ENCODE measurements around the gene ELF3.
"Not testable (repeated sequence)": the region's sequence is repeated elsewhere in the genome, so short reads cannot be mapped to it uniquely, and the experiment has no call there.

ELF3 gene

GRCh38 chr1:202010180-202011015 is at the start of gene ELF3:
TSS of gene ELF3 (plus strand) at chr1:202010587. CDS start at chr1:202011137, 550 bp downstream.
- no peak for DNase-seq (ENCODE audit: low read depth)

GRCh38 chr1:201962382-201962781 is 48.0 kb upstream of the ELF3 start:
- DNase-seq (ENCODE audit: low read depth): not testable (repeated sequence)

- no peak for DNase-seq (ENCODE audit: low read depth)
Measured at GRCh38 chr1:201964261-201964660, 46.1 kb upstream of the ELF3 start.

- no peak for DNase-seq (ENCODE audit: low read depth)
Measured at GRCh38 chr1:201966171-201966570, 44.2 kb upstream of the ELF3 start.

GRCh38 chr1:201968202-201968925 is 42.0 kb upstream of the ELF3 start:
- DNase-seq (ENCODE audit: low read depth): no peak

GRCh38 chr1:201970334-201971159 is 39.8 kb upstream of the ELF3 start:
- DNase-seq (ENCODE audit: low read depth): no peak

GRCh38 chr1:201982082-201982622 is 28.2 kb upstream of the ELF3 start:
- peak; percentile 49 for DNase-seq (ENCODE audit: low read depth)

GRCh38 chr1:201982623-201983379 is 27.6 kb upstream of the ELF3 start, which contains the start of gene RNPEP:
TSS of gene RNPEP (plus strand) at chr1:201982648. CDS start at chr1:201982667, 19 bp downstream.
- DNase-seq (ENCODE audit: low read depth): peak; percentile 13

GRCh38 chr1:201983380-201983805 is 27.0 kb upstream of the ELF3 start:
- DNase-seq (ENCODE audit: low read depth): no peak

- no peak for DNase-seq (ENCODE audit: low read depth)
Measured at GRCh38 chr1:201984446-201984845, 25.9 kb upstream of the ELF3 start.

- no peak for DNase-seq (ENCODE audit: low read depth)
Measured at GRCh38 chr1:201985355-201985754, 25.0 kb upstream of the ELF3 start.

GRCh38 chr1:201988601-201989000 is 21.8 kb upstream of the ELF3 start:
- no peak for DNase-seq (ENCODE audit: low read depth)

- no peak for DNase-seq (ENCODE audit: low read depth)
Measured at GRCh38 chr1:201989354-201990128, 20.8 kb upstream of the ELF3 start.

GRCh38 chr1:201990427-201990826 is 20.0 kb upstream of the ELF3 start:
- DNase-seq (ENCODE audit: low read depth): no peak

GRCh38 chr1:201999625-202000238 is 10.7 kb upstream of the ELF3 start:
- DNase-seq (ENCODE audit: low read depth): no peak

- no peak for DNase-seq (ENCODE audit: low read depth)
Measured at GRCh38 chr1:202002507-202002906, 7.9 kb upstream of the ELF3 start.

GRCh38 chr1:202004711-202005110 is 5.7 kb upstream of the ELF3 start:
- no peak for DNase-seq (ENCODE audit: low read depth)

- DNase-seq (ENCODE audit: low read depth): no peak
Measured at GRCh38 chr1:202005958-202006357, 4.4 kb upstream of the ELF3 start.

- DNase-seq (ENCODE audit: low read depth): no peak
Measured at GRCh38 chr1:202007304-202007703, 3.1 kb upstream of the ELF3 start.

All from stimulated activated CD8-positive, alpha-beta memory T cell treated with anti-CD3 and anti-CD28 coated beads, Interleukin-15, amount 100 ng/mL, for 24 hours (primary cell).